Hematopoietic multipotent progenitor cell treated with erythropoietin and hydrocortisone succinate and interleukin-3 and kit ligand, for 17 days (in vitro differentiated cells): ENCODE measurements around the gene PHLDA2.

Experiments used
- DNase-seq: peaks from one replicate; pipeline ENCODE4 v3.0.0-alpha.2; 2015; ENCODE audit warnings: low spot score

Gene PHLDA2

DNA sequence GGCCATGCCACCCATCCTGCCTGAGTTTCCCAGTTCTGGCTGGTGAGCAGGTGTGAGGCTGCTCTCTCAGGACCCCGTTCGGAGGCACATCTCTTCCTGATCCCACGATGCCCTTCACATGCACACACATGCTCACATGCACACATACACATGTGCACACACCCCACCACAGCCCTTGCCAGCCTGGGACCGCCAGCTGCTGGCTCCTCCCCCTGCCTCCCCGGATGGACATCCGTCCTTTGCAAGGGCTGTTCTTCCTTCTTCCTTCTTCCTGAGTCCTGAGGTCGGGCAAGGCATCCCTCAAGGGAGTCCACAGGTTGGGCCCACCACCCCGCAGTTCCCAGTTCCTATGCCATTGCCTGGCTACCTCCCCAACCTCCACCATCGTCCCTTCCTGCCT is 33.2 kb downstream of the PHLDA2 start:
- DNase-seq: no peak

DNA sequence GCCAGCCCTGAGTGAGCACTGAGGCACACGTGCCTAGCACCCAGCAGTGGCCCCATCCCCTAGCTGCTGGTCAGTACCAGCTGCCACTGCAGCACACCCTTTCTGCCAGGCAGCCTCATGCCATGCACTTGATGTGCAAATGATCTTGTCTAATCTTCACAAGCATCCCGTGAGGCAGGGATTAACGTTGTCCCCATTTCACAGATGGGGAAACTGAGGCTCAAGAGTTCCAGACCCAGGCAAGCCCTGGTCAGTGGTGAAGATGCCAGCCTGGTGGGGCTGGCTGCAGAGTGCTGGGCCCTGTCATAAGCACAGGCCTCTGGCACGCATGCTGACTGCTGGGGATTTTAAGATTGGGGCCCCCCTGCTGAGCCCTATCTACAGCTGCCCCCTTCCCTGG is 35.3 kb downstream of the PHLDA2 start:
- DNase-seq: no peak

DNA sequence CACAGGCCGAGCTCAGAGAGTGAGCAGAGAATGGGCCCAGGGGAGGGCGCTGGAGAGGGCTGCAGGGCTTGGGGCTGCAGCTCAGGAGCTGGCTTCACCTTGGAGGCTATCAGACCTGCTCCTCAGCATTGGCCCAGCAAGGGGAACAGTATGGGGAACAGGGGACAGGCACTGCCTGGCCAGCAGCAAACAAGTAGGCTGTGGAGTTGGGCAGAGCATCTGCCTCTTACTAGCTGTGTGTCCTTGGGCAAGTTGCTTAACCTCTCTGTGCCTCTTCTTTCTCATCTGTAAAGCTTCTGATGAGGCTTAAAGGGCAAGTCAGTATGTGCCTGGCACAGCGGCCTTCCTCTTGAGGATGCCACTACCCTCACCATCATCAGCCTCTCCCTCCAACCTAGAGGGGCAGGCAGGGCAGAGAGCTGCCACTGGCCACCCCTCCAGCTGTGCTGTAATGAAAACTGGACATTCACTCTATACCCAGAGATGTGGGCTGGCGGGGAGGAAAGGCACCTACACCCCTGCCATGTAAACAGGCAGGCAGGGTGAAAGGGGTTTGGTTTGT is 36.2 kb downstream of the PHLDA2 start:
- DNase-seq: no peak

DNA sequence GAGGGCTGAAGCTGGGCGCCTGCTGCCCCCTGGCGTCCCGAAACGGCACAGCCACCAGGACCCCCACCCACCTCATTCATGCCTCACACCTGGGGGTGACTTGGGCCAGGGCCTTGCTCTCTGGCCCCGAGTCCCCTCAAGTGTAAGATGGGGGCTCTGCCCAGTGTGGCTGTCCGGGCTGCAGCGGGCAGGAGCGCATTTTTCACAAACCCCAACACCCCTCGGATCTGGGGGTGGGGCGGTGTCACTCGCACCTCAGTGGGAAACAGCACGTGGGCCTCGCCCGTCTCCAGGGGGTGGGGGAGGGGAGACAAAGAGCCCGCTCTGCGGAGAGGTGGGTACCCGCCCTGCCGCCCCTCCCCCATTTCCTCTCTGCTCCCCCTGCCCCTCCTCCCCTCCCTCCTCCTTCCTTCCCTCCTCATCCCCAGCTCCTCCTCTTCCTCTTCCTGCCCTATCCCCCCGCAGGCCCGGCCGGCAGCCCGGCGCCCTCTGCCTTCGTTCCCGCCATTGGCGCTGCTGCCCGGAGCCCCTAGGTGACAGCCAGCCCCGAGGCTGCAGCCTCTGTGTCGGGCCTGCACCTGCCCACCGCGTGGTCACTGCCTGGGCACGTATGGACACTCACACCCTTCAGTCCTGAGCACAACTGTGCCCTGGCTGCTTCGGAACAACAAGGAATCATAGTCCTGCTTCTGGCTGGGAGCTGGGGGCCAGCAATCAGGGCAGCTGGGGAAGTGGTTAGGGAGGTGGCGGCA is 36.8 kb downstream of the PHLDA2 start:
- DNase-seq: no peak

DNA sequence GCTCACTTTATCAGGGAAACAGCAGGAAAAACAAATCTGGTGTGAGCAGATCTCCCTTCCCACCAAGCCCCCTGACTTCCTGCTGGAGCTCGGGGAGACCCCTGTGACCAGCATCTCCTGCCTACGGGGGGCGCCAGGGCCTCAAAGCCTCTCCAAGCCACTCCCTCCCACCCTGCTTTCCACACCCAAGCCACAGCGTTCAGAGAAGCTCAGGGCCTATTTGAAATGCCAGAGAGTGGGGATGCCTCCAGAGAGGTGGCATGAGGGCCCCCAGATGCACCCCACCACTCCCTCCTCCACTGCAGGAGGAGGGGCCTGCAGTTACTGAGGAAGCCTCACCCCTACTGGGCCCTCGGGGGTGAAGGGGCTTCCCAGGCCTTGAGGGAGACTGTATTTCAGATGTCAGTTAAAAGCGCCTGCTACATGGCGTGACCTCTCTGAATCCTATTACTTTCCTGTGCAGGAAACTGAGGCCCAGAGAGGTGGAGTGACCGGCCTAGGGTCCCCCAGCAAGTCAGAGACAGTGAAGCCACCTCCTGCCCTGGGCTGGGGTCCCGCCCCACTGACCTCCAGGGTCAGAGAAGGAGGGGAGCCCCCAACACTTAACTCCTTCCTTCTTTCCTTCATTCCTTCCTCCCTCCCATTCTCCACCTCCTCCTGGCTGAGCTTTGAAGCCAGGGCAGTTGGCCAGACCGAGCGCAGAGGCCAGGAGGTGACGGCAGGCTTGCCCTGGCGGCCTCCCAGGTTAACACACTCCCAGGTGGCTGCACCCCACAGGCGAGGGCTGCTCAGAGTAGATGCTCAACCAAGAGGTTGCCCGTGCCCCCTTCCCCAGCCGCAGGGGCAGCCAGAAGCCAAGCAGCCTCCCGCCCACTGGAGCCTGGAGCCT is 37.6 kb downstream of the PHLDA2 start:
- no peak for DNase-seq

DNA sequence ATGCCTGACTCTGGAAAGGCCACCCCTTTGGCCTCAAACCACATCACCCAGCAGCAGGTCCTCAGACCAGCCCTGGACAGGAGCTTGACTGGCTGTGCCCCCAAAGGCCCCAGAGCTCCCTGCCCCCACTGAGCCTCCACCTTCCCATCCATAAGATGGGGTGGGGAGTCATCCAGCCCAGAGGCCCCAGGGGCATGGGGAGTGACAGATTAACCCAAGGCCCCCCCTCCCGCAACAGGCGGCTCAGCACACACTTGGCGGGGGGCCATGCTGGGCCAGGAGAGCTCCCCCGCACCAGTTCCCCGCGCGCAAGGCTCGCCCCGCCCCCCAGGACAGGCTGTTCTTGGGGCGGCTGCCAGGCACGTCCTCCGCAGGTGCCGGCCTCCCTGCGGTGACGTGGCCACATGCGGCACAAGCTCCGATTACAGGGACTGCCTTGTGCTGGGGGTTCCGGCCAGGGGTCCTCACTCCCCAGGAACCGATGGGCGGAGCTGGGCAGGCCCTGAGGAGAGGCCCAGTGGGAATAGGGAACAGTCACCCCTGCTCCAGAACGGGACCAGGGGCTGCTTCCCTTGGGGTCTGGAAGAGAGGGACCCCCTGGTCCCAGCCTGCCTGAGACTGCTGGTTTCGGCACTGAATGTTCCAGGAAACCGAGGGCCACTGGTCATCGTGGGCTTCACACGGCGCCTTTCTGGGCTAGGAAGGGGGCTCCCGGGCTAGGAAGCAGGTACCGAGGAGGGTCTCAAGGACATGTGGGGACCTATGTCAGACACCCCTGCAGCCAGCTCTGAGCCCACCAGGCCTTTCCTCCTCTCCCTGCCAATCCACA is 38.5 kb downstream of the PHLDA2 start:
- no peak for DNase-seq

DNA sequence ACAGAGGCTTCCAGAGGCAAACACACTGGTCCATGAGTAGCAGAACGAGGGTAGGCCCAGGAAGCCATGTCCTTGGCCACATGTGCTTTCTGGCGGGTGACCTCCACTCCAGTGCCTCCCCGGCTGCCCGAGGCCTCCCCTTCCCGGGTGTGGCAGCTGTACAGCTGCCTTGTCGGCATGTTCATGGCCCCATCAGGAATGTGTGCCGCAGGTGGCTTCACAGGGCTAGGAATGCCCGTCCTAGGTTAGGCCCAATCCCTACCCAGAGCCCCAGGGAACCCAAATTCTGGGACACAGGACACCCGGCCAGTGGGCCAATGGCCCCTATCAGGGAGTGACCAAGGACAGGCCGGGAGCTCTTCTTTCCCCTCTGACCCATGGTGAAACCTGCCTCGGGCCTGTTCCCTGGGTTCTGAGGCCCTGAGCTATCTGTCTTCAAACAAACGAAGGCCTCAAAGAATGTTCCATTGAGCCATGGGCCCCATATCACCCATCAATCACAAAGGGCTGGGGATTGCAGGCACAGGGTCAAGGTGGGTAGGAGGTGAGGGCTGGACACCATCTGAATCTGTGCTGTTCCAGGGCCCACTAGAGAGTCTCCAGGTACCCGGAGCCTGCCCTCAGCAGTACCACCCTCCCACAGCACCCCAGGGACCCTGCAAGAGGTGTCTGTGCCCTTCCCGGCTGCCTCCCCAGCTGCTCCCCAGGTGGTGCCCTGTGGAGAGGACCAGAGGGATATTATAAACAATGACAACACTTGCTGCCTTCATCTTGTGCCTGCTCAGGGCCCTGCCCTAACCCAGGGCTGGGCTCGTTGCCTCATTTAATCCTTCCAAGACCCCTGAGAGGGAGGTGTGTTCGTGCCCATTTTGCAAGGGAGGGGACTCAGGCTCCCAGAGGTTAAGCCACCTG is 39.6 kb downstream of the PHLDA2 start:
- no peak for DNase-seq

DNA sequence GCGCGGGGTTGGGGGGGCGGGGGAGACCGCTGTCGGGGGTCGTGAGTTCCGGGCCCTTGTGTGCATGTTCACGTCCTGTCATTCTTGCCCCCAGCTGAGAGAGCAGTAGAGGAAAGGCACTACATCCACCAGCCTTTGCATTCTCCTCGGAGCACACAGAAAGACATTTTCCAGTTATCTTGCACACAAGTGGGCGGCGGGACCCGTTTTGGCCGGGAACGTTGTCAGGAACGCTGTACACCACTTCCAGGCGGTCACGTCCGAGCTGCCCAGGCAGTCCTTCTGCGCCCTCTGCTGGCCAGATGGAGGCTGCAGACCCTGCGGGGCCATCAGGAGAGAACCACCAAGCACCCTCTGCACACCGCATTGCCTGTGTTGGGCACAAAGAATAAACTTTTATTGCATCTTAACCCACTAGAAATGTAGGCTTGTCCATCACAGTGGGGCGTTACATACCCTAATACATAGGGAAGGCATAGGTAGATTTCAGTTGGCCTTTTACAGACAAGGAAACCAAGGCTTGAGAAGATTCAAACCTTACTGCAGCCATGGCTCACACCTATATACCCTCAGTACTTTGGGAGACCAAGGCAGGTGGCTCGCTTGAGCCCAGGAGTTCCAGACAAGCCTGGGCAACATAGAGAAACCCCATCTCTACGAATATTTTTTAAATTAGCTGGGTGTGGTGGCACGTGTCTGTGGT is 40.8 kb downstream of the PHLDA2 start:
- peak; percentile 84 for DNase-seq

DNA sequence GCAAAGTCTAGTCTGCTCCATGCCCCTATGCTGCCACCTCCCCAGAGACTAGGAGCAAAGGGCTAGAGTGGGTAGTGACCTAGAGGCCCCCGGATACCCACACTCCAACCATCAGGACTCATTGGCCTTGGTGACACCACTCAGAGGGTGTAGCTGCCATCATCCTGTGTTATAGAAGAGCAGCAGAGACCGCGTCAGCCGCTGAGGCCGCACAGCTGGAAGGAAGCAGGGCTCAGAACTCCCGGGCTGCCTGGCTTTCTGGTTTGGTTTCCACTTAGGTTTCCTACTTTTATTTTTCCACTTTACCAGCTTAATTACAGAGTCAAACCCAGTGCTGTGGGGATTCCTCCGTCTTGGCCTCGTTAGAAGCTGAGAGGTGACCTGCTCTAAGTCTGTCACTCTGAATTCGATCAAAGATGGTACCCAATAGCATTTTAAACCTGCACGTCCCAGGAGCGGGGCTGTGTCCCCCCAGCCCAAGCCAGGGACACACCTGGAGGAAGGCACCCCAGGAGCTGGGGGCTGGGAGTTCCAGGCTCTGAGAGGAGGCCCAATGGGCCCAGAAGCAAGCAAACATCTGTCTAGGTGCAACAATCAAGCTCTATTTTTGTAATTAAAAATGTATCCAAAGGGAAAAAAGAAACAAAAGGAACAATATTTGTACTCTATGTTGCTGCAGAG is 41.6 kb downstream of the PHLDA2 start:
- no peak for DNase-seq

DNA sequence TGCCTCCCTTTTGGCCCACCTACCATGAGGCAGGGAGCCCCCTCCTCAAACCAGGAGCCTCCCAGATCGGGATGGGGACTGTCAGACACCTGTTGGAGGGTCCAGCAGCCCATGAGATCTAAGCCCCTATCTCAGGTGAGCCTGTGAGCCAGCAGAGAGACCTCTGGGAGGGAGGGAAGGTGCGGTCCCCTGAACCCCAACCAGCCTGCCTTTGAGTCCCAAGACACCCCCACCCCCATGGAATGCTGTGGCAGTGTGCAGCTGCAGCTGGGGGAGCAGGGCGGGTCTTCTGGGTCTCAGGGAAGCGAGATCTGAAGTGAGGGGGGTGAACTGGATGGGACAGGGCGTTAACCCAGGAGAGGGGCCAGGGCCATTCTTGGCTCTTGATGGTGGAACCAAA is 42.3 kb downstream of the PHLDA2 start:
- DNase-seq: no peak

DNA sequence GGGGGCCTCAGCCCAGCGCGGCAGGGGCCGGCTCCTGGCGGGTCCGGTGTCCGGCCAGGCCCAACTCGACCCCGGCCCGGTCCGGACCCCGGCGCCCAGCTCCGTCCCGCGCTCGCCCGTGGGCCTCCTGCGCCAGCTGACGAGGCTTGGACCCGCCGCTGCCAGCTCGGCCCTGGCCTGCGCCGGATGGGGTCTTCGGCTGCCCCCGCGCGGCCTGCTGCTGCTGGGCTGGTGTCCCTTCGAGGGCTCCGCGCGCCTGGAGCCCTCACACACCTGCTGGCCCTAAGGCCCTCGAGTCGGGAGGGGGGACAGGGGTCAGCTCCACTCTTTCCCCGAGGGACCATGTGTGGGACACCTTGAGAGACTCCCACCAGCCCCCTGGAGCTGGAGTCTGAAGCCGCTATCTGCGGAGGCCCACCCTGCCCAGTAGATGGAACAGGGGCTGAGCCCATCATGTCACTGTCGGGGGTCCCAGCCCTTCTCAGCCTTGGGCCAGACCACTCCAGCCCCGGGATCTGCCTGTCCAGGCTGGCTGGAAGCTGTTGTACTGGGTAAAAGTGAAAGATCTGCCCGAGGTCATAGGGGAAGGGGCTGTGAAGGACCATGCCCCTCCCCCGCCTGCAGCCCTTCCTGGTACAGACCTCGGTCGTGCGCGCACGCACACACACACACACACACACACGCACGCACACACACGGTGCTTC is 42.9 kb downstream of the PHLDA2 start:
- DNase-seq: no peak

DNA sequence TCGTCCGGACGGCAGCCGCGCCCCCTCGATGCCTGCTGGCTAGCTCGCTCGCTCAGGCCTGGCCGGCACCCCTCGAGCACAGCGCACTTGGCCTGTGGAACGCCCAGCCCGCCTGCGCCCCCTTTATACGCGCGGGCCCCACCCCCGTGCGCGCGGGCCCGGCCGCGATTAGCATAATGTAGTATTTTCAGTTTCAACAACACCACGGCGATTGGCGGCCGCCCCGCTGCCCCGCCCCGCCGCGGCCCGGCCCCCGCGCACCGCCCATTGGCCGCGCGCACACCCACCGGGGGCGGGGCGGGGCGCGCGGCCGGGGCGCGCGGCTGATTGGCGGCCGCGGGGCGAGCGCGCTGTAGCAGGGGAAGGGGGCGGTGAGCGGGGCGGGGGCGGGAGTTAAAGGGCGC is 43.5 kb downstream of the PHLDA2 start, which contains the start of gene CDKN1C:
CDKN1C (minus strand) TSS at position 98 of the 404 bp plus-strand sequence. CDS start 319 bp downstream, outside the sequence.
- peak; percentile 78 for DNase-seq

DNA sequence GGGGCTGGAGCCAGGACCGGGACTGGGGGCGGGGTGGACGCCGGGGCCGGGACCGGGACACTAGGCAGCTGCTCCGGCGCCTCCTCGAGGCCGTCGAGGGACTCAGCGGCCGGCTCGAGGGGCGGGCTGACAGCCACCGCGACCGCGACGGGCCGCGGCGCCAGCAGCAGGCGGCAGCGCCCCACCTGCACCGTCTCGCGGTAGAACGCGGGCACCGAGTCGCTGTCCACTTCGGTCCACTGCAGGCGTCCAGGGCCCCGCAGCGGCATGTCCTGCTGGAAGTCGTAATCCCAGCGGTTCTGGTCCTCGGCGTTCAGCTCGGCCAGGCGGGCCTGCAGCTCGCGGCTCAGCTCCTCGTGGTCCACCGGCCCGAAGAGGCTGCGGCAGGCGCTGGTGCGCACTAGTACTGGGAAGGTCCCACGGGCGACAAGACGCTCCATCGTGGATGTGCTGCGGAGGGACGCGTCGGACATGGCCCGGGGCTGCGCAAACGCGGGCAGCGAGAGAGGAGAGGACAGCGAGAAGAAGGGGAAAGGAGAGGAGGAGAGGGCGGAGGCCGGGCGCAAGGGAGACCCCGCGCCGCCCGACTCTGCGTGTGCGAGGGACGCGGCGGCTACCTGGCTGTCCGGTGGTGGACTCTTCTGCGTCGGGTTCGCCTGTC is 44.1 kb downstream of the PHLDA2 start:
- DNase-seq: no peak

DNA sequence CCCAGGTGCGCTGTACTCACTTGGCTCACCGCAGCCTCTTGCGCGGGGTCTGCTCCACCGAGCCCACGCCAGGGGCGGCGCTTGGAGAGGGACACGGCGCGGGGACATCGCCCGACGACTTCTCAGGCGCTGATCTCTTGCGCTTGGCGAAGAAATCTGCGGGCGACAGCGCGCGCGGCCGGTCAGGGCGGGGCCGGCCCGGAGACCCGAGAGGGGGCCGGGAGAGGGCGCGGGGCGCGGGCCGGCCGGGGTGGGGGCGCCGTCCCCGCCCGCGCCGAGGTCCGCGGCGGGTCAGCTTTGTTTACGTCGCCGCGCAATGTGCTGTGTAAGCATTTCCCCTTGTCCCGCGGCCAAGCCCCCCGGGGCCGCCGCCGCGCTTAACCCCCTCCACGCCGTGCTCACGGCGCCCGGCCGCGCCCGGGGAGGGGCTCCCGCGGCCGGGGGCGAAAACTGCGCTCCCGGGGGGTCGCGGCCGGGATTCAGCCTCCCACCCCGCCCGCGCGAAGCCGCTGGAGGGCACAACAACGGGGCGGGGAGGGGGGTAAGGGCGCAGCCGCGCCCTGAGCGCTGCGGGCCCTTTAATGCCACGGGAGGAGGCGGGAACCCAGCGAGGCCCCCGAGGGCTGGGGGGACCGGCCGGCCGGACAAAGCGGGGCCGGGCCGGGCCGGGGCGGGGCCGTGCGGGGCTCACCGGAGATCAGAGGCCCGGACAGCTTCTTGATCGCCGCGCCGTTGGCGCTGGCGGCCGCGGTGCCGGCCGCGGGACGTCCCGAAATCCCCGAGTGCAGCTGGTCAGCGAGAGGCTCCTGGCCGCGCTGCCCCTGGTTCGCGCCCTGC is 45.0 kb downstream of the PHLDA2 start:
- DNase-seq: peak; percentile 18

DNA sequence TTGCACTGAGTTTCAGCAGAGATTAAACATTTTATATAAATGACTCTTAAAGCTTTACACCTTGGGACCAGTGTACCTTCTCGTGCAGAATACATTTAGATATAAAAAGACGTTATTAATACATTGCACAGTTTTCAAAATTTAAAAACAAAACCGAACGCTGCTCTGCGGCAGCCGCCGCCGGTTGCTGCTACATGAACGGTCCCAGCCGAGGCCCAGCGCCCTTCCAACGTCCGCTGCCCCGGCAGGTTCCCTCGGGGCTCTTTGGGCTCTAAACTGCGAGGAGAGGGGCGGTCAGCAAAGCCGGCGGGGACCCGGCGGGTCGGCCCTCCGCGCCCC is 45.6 kb downstream of the PHLDA2 start:
- no peak for DNase-seq

DNA sequence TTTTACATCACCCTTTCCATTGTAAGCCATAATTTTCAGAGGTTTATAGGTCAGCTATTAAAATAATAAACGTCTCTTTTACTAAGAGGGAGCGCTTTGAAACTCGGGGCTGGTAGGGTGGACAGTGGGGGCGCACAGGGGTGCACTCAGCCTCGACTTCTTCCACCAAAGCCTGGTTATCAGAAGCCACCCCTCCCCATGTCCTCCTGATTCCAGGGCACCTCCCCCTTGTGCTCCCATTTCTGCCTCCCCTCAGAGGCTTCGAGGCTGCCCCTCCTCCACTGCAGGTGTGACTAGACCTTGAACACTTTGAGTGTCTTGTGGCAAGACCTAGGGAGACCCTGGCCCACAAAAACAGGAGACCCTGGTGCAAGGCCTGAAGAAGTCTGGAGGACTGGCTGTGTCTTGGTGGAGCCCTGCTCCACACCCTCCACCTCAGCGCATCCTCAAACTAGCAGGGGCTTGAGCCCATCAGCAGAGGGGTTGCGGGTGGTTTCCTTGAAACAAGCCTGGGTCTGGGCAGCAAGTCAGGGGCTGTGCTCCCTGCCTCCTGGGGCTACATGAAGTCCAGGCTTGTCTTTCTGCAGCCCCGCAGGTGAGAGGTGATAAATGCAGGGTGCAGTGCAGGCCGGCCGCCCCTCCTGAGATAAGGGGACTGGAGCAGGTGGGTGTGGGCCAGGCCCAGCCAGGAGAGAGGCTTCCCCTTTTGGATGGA is 46.7 kb downstream of the PHLDA2 start:
- no peak for DNase-seq

DNA sequence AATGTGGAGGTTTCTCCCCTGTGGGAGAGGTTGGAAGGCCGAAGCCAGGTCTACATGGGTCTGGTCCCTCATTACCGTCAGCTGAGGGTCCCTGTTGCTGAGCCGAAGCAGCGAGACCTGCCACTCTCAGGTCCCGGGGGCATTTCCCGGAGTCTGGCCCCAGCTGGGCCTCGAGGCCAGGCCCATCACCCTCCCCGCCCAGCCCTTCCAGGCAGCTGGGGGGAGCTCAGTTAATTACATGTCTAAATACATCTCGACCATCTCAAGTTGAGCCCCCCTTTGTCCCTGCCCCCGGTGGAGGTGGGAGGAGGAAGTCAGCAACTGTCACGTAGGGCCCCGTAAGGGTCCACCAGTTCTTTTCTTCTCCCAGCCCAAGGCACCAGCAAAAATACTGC is 47.2 kb downstream of the PHLDA2 start:
- no peak for DNase-seq
